Esophagus muscularis mucosa (tissue), 4 donors: ENCODE measurements around the gene CRYGC.

Experiments used
- EP300 ChIP-seq: sonication (generic); formaldehyde crosslinking; IDR thresholded peaks from one replicate; pipeline ENCODE4 v1.6.1; 2017; ENCODE audit warnings: antibody characterized with exemption
- POLR2AphosphoS5 ChIP-seq, 2 donors: sonication (generic); formaldehyde crosslinking; IDR thresholded peaks; one replicate each; pipeline ENCODE4 v1.6.1; 2017; ENCODE audit warnings: antibody characterized with exemption in 2 of 2
- TF ChIP-seq, protein P1 (sequence below), 3 experiments: fragments of 200-600 bp in 2 of 3; fragments of 450-650 bp in 1 of 3; sonication (generic) in 2 of 3; IDR thresholded peaks; one replicate each; pipeline ENCODE4 v1.5.1; 2017 to 2019; ENCODE audit warnings: antibody characterized with exemption in 3 of 3, mild to moderate bottlenecking in 2 of 3, moderate library complexity in 1 of 3

DNA sequence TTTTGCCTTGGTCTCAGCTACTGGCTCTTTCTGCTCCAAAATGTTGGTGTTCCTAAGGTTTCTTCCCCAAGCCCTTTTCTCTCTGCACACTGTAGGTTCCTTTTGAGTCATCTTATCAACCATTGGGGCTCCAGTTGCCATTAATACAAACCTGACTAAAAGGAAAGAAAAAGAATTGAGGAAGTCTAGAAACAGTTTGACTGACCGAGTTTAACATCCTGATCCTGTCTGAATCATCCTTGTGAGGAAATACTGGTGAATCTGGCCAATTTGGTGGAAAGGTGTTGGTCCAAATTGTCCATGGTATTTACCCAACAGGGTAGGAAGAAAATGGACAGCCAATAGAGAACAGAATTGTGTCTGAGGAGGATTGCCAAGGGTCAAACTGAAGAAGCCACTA is 43.6 kb downstream of the CRYGC start:
- TF ChIP-seq EP300 = no peak
- TF ChIP-seq, protein P1, sequence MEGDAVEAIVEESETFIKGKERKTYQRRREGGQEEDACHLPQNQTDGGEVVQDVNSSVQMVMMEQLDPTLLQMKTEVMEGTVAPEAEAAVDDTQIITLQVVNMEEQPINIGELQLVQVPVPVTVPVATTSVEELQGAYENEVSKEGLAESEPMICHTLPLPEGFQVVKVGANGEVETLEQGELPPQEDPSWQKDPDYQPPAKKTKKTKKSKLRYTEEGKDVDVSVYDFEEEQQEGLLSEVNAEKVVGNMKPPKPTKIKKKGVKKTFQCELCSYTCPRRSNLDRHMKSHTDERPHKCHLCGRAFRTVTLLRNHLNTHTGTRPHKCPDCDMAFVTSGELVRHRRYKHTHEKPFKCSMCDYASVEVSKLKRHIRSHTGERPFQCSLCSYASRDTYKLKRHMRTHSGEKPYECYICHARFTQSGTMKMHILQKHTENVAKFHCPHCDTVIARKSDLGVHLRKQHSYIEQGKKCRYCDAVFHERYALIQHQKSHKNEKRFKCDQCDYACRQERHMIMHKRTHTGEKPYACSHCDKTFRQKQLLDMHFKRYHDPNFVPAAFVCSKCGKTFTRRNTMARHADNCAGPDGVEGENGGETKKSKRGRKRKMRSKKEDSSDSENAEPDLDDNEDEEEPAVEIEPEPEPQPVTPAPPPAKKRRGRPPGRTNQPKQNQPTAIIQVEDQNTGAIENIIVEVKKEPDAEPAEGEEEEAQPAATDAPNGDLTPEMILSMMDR (IDR thresholded peaks at IDR 0.05) = no peak
- no peak for TF ChIP-seq POLR2AphosphoS5 (IDR thresholded peaks at IDR 0.05)
